H7 (cell line): Measurements from ENCODE around the gene SLC12A7. TPM values are rescaled to one million over a fixed set of nuclear protein-coding genes. Genes with fewer than 3 reads are reported as not detected.

Experiments
- DNase-seq: peaks from one replicate; pipeline ENCODE4 v3.0.0; 2012
- H3K27me3 ChIP-seq: 2 replicates; pipeline ENCODE4 v1.6.0; 2011; ENCODE audit warnings: mild to moderate bottlenecking, low read length; ENCODE audit not compliant: control insufficient read depth, insufficient read depth
- H3K36me3 ChIP-seq: replicated peaks from 2 replicates; pipeline ENCODE4 v1.5.1; 2011; ENCODE audit warnings: low read length; ENCODE audit not compliant: control insufficient read depth, insufficient read depth
- H3K4me3 ChIP-seq: 2 replicates; pipeline ENCODE4 v1.5.1; 2011; ENCODE audit warnings: low read depth, mild to moderate bottlenecking, control low read depth, low read length, moderate library complexity; ENCODE audit not compliant: insufficient read depth
- total RNA-seq: library from RNA; depleted of rRNA; stranded (reverse); fragments of >200 nt; shearing (Covaris generic); gene quantifications from 2 replicates; pipeline ENCODE4 v1.2.3, GENCODE V29; 2014

SLC12A7 gene
- total RNA-seq, 1 experiment from 2014 or later = 19.8 TPM

DNA sequence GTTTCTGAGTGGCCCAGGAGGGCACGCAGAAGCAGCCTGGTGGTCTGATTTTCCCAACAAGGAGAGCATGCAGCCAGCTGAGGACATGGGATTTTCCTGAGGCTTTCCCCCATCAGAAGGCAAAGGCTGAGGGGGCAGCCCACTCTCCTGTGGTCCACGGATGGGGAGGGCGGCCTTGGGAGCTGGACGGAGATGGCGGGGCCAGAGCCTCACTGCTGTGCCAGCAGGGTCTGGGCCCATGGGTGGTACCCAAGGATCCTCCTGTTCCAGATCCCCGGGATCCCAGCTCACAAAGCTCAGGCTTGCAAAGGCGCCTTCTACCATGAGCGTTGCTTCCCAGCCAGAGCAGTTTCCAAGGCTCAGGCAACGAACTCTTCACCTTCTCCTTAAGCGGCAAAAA lies 39.0 kb upstream of the SLC12A7 start:
- Histone ChIP-seq H3K27me3 (peaks cover 6% of the 10 kb centered on the region), H3K36me3 (no peaks in the 10 kb centered on the region), H3K4me3 (no peak overlapping the region)
- DNase-seq = no peak

DNA sequence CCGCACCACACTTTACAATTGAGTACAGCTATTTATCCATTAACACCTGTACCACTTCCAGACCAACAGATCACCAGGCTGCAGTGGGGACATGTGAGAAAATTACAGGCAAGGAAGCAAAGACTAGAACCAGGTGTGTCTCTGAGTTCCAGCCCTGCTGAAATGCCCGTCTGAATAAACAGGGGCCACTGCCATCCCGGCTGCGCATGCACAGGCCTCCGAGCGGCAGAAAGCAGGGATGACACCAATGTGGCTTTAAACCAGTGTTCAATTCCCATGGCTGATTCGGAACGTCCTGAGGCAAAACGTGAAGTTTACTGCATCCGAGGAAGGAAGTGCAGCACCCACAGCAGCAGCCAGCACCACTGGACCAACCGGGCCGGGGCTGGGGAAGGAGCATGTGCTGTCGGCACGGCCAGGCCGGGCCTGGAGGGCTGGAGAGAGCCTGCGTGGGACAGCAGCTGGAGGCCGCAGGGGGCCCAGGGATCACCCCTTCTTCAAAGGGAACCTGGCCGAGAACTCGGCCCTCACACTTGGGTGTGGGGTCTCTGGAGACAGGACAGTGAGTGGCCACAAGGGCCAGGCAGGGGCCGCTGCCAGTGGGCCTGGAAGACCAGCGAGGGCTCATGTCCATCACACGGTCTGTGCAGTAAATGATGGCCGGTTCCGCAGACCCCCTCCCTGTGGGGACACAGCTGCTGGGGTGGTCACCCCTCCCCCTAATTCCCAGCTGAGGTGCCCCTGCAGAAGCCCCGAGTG lies 33.0 kb upstream of the SLC12A7 start:
- no peaks in the 10 kb centered on the region for H3K27me3 ChIP-seq
- DNase-seq = no peak

GRCh38 chr5:1144089-1144488 lies 32.2 kb upstream of the SLC12A7 start:
- no peak for DNase-seq
- Histone ChIP-seq H3K36me3 (no peaks in the 10 kb centered on the region), H3K27me3 (no peaks in the 10 kb centered on the region), H3K4me3 (no peak overlapping the region)

More for the DNA sequence above, 33.0 kb upstream of the SLC12A7 start:
- Histone ChIP-seq H3K36me3 (no peaks in the 10 kb centered on the region), H3K4me3 (no peak overlapping the region)

DNA sequence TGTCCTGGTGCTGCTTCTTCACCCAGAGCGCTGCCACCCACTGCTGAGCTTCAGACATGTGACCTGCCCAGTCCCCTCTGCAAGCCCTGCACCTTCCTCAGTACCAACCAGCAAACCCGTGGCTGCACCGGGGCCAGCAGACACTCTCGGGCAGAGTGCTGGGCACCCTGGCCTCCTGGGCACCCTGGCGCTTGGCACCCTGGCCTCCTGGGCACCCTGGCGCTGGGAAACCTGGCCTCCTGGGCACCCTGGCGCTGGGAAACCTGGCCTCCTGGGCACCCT lies 31.7 kb upstream of the SLC12A7 start:
- no peaks in the 10 kb centered on the region for H3K36me3 ChIP-seq
- DNase-seq = no peak
- no peaks in the 10 kb centered on the region for H3K27me3 ChIP-seq
- no peak overlapping the region for H3K4me3 ChIP-seq

- Histone ChIP-seq H3K27me3 (no peaks in the 10 kb centered on the region), H3K4me3 (no peak overlapping the region), H3K36me3 (no peaks in the 10 kb centered on the region)
- no peak for DNase-seq
Observed at GRCh38 chr5:1142886-1143669, 31.2 kb upstream of the SLC12A7 start.

DNA sequence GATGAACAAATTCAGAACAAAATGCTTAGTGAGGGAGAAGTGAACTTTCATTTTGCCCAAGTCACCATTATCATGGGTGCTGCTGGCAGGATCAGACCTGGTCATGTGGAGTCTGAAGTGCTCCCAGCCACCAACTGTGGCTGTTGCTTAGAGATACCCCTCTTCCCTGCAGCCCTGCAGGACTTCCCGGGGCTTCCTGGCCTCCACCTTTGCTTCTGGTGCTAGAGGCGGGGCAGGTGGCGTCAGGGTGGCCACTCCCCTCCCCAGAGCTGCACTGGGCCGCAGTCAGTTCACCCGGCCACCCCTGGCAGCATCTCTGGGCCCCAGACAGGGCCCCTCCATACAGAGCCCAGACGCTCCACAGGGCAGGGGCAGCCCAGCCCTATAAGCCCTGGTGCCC lies 30.0 kb upstream of the SLC12A7 start:
- H3K27me3 ChIP-seq = no peaks in the 10 kb centered on the region
- peak; percentile 75 for DNase-seq
- H3K4me3 ChIP-seq = no peak overlapping the region
- no peaks in the 10 kb centered on the region for H3K36me3 ChIP-seq

DNA sequence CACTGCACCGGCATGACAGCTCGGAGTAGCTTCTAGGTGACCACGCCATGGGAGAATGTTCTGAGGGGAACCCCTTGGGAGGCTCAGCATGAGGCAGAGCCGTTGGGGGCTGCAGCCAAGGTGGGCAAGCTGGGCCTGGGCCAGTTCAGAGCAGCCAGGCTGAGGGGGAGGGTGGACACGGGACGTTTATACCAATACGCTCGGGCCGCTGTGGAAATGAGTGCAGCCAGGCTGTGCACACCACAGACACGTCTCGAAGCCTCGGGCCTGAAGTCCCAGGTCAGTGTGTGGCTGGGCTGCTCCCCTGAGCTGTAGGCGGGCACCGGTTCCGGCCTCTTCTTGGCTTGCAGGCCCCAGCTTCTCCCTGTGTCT lies 28.9 kb upstream of the SLC12A7 start:
- no peak overlapping the region for H3K4me3 ChIP-seq
- no peak for DNase-seq
- H3K36me3 ChIP-seq = no peaks in the 10 kb centered on the region
- no peaks in the 10 kb centered on the region for H3K27me3 ChIP-seq

- Histone ChIP-seq H3K36me3 (no peaks in the 10 kb centered on the region), H3K4me3 (no peak overlapping the region), H3K27me3 (no peaks in the 10 kb centered on the region)
- DNase-seq = peak; percentile 87
Observed at GRCh38 chr5:1140171-1140817, 28.4 kb upstream of the SLC12A7 start.

DNA sequence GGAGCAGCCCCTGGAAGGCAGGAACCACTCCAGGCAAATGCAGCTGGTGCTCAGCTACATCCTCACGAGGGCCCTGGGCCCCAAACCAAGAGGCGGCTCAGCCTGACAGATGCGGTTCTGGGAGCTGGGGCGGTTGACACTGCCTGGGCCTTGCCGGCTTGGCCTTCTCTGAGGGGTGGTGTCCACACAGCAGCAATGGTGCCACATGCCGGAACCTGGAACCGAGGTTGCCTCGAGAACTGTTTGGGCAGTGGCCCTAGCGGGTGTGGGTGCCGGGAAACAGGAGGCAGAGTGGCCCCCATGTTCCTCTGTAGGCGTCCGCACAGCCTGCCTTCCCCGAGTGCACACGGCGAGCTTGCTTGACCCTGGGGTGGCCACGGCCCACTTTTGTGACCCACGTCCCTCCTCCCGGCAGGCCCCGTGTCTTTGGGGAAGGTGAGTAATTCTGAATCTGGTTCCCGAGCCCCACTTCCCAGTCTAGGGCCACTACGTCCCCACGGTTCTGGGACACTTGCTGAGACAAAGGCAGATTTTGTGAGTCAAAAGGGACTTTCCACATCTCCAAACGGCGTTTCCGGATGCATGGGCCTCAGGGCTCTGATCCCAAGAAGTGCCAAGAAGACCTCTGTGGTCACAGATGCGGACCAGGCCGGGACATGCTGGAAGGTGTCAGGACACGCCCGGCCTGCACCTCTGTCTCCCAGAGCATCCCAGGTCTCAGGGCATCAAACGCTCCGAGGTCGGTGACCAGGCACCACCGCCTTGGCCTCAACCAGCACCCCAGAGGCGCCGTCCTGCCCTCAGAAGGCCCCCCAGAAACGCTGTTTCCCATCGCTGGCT lies 27.7 kb upstream of the SLC12A7 start:
- Histone ChIP-seq H3K36me3 (no peaks in the 10 kb centered on the region), H3K27me3 (no peaks in the 10 kb centered on the region), H3K4me3 (no peak overlapping the region)
- peak; percentile 58 for DNase-seq

DNA sequence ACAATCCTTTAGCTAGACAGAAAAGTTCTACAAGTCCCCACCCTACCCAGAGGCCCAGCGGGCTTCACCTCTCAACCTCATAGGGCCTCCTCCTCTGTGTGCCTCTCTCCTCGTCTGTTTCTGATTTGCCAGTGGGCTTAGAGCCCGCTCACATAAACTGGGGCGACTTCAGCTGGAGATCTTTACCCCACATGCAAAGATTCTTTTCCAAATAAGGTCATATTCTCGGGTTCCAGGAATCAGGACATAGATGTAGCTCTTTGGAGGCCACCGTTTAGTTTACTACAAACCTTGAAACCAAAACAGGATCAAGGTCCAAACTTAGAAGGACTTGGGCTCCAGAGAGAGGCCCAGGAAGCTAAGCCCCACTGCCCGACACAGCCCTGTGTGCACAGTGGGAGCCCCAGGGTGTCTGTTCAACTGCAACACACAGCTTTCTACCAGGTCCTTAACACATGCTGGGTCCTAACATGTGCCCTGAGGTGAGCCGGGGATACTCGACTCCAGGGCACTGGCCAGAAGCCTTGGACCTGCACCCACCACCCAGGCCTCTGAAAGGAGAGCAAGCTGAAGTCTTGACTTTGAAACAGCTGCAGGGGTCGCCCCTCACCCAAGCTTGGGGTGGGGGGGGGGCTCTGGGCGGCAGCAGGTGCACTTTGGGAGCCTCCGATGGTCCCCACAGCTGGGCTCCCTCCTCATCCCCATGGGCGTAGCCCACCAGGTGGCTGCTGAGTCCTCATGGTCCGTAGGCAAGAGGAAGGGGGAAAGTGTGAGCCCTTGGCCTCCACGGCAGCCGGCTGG lies 26.8 kb upstream of the SLC12A7 start:
- no peaks in the 10 kb centered on the region for H3K36me3 ChIP-seq
- no peaks in the 10 kb centered on the region for H3K27me3 ChIP-seq
- H3K4me3 ChIP-seq = no peak overlapping the region
- no peak for DNase-seq

GRCh38 chr5:1137567-1138444 lies 25.9 kb upstream of the SLC12A7 start:
- DNase-seq = no peak
- Histone ChIP-seq H3K4me3 (no peak overlapping the region), H3K27me3 (no peaks in the 10 kb centered on the region), H3K36me3 (no peaks in the 10 kb centered on the region)

GRCh38 chr5:1136814-1137213 lies 25.0 kb upstream of the SLC12A7 start:
- Histone ChIP-seq H3K4me3 (no peak overlapping the region), H3K36me3 (no peaks in the 10 kb centered on the region), H3K27me3 (no peaks in the 10 kb centered on the region)
- no peak for DNase-seq
